HG02943 (cell line): ENCODE data around the gene PTPRD.
"Not testable (repeated sequence)": the region's sequence is repeated elsewhere in the genome, so short reads cannot be mapped to it uniquely, and the experiment has no call there.

Experiments
- ATAC-seq: cut with Tn5 transposase; IDR thresholded peaks from one replicate; pipeline ENCODE4 v1.9.1; 2021; ENCODE audit warnings: mild to moderate bottlenecking, low read depth, moderate library complexity; ENCODE audit not compliant: unreplicated experiment

Gene PTPRD

GRCh38 chr9:8963885-8964284 lies 1648.9 kb downstream of the PTPRD start:
- no peak for ATAC-seq

GRCh38 chr9:8962084-8962483 lies 1650.7 kb downstream of the PTPRD start:
- ATAC-seq, result no peak

- no peak for ATAC-seq
Measured at GRCh38 chr9:8961186-8961851, 1651.5 kb downstream of the PTPRD start.

- ATAC-seq, result no peak
Measured at GRCh38 chr9:8960254-8960653, 1652.5 kb downstream of the PTPRD start.

- ATAC-seq, result no peak
Measured at GRCh38 chr9:8958358-8958757, 1654.4 kb downstream of the PTPRD start.

- no peak for ATAC-seq
Measured at GRCh38 chr9:8955315-8955714, 1657.5 kb downstream of the PTPRD start.

- no peak for ATAC-seq
Measured at GRCh38 chr9:8946461-8946860, 1666.3 kb downstream of the PTPRD start.

- no peak for ATAC-seq
Measured at GRCh38 chr9:8943392-8943791, 1669.4 kb downstream of the PTPRD start.

GRCh38 chr9:8940650-8941049 lies 1672.2 kb downstream of the PTPRD start:
- ATAC-seq, result no peak

- no peak for ATAC-seq
Measured at GRCh38 chr9:8926461-8926860, 1686.3 kb downstream of the PTPRD start.

- no peak for ATAC-seq
Measured at GRCh38 chr9:8924562-8924961, 1688.2 kb downstream of the PTPRD start.

- not testable (repeated sequence) for ATAC-seq
Measured at GRCh38 chr9:8920478-8921183, 1692.2 kb downstream of the PTPRD start.

- no peak for ATAC-seq
Measured at GRCh38 chr9:8917956-8918739, 1694.7 kb downstream of the PTPRD start.

- no peak for ATAC-seq
Measured at GRCh38 chr9:8916771-8917170, 1696.0 kb downstream of the PTPRD start.

GRCh38 chr9:8907868-8908267 lies 1704.9 kb downstream of the PTPRD start:
- no peak for ATAC-seq

- no peak for ATAC-seq
Measured at GRCh38 chr9:8905731-8906130, 1707.1 kb downstream of the PTPRD start.

- no peak for ATAC-seq
Measured at GRCh38 chr9:8904771-8905515, 1707.9 kb downstream of the PTPRD start.

- ATAC-seq, result no peak
Measured at GRCh38 chr9:8903077-8903476, 1709.7 kb downstream of the PTPRD start.

GRCh38 chr9:8901146-8901545 lies 1711.7 kb downstream of the PTPRD start:
- no peak for ATAC-seq

- ATAC-seq, result no peak
Measured at GRCh38 chr9:8899511-8899910, 1713.3 kb downstream of the PTPRD start.

GRCh38 chr9:8895861-8896224 lies 1717.0 kb downstream of the PTPRD start:
- no peak for ATAC-seq
